Upper lobe of right lung (tissue), 1 donor: ENCODE measurements around the gene PHLPP1. TPM values are rescaled to one million over a fixed set of nuclear protein-coding genes. Genes with fewer than 3 reads are reported as not detected.

ENCODE experiments used
- ATAC-seq: fragments of 200-7000 bp; cut with Tn5 transposase; one replicate; pipeline ENCODE4 v1.9.1; 2020; ENCODE audit warnings: mild to moderate bottlenecking, moderate library complexity
- DNase-seq: peaks from one replicate; pipeline ENCODE4 v3.0.0-alpha.2; 2020
- H3K27ac ChIP-seq: fragments of 200-600 bp; one replicate; pipeline ENCODE4 v1.8.0; 2022
- H3K27me3 ChIP-seq: fragments of 200-600 bp; one replicate; pipeline ENCODE4 v1.8.0; 2022; ENCODE audit warnings: mild to moderate bottlenecking
- H3K36me3 ChIP-seq: fragments of 200-600 bp; one replicate; pipeline ENCODE4 v1.8.0; 2022
- H3K4me1 ChIP-seq: fragments of 200-600 bp; one replicate; pipeline ENCODE4 v1.8.0; 2022
- H3K4me3 ChIP-seq: fragments of 200-600 bp; one replicate; pipeline ENCODE4 v1.8.0; 2022; ENCODE audit warnings: mild to moderate bottlenecking
- H3K9me3 ChIP-seq: fragments of 200-600 bp; one replicate; pipeline ENCODE4 v1.8.0; 2022
- intact Hi-C: fragments of 100-400 bp; cut with DNase I; formaldehyde crosslinking; loops from one replicate; pipeline ENCODE4 v1.11.0; 2022
- total RNA-seq: library from RNA; stranded (reverse); fragmentation: NEBNext Ultra II Directional; extraction: Animal tissue kit (Norgen Biotek cat#: 25700); gene quantifications from one replicate; pipeline ENCODE4 v1.2.1, GENCODE V29; 2021
- TF ChIP-seq, protein P1 (sequence below): fragments of 200-600 bp; IDR thresholded peaks from one replicate; pipeline ENCODE4 v1.8.0; 2022; ENCODE audit warnings: antibody characterized with exemption
- donor health status: DM: no; HTN: yes; CAD: no; lungs with severe emphysema.

Gene PHLPP1
- total RNA-seq, 1 donor from 2014 or later, result 11.9 TPM

DNA sequence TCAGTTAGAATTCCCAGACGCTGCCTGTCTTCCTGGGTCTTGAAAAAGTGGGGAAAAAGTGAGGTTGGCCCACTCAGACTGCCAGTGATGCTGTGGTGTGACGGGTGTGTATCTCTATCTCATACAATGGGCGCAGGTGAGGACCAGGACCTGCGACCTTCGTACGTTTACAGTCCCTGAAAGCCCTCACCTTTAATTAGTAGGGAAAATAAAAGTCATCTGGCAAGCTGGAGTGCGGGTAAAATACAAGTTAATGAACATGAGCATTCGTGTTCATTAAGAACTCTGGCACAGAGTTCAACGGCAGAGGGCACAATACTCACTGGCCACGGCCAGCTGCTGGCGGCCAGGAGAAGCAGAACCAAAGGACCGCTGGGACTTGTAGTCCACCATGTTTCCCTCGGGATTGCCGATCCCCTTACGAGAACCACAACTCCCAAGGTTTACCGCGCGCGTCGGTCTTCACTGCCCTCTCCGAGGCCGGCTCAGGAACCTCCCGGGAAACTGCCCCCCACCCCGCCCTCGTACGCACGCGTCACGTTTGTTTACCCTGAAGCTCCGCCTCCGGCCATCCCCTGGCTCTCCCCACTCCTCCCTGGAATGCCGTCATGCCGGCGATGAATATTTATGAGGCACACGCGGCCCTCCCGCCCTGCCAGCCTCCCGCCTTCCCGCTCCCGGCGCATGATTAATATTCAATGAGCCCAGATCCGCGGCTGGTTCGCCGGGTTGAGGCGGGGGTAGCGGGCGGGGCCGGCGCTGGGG is 488 bp upstream of the PHLPP1 start:
- DNase-seq (peak; percentile 100), ATAC-seq (peak; percentile 97)
- Histone ChIP-seq H3K4me3 (peak overlapping the region; percentile 66), H3K4me1 (peaks cover 22% of the 10 kb centered on the region), H3K27me3 (no peaks in the 10 kb centered on the region), H3K27ac (peak overlapping the region; percentile 86), H3K36me3 (no peaks in the 10 kb centered on the region), H3K9me3 (no peaks in the 10 kb centered on the region)
- TF ChIP-seq, protein P1, sequence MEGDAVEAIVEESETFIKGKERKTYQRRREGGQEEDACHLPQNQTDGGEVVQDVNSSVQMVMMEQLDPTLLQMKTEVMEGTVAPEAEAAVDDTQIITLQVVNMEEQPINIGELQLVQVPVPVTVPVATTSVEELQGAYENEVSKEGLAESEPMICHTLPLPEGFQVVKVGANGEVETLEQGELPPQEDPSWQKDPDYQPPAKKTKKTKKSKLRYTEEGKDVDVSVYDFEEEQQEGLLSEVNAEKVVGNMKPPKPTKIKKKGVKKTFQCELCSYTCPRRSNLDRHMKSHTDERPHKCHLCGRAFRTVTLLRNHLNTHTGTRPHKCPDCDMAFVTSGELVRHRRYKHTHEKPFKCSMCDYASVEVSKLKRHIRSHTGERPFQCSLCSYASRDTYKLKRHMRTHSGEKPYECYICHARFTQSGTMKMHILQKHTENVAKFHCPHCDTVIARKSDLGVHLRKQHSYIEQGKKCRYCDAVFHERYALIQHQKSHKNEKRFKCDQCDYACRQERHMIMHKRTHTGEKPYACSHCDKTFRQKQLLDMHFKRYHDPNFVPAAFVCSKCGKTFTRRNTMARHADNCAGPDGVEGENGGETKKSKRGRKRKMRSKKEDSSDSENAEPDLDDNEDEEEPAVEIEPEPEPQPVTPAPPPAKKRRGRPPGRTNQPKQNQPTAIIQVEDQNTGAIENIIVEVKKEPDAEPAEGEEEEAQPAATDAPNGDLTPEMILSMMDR, result peak; percentile 78
- intact Hi-C loops, result no loop called here

GRCh38 chr18:62715759-62716615 is 646 bp downstream of the PHLPP1 start:
- Histone ChIP-seq H3K4me3 (peak overlapping the region; percentile 69), H3K36me3 (no peaks in the 10 kb centered on the region)
- ATAC-seq, result peak; percentile 24

GRCh38 chr18:62716619-62717168 is 1.4 kb downstream of the PHLPP1 start:
- Histone ChIP-seq H3K27me3 (no peaks in the 10 kb centered on the region), H3K36me3 (no peaks in the 10 kb centered on the region), H3K9me3 (no peaks in the 10 kb centered on the region), H3K4me3 (peak overlapping the region; percentile 69), H3K27ac (peak overlapping the region; percentile 52), H3K4me1 (peaks cover 22% of the 10 kb centered on the region)
- TF ChIP-seq, protein P1, result peak; percentile 15
- intact Hi-C loops, result no loop called here
- ATAC-seq (no peak), DNase-seq (peak; percentile 77)

More at GRCh38 chr18:62715759-62716615, 646 bp downstream of the PHLPP1 start:
- TF ChIP-seq, protein P1, result no peak
- H3K27ac ChIP-seq, result peak overlapping the region; percentile 86
- peak; percentile 85 for DNase-seq
- intact Hi-C loops, result no loop called here
- no peaks in the 10 kb centered on the region for H3K9me3 ChIP-seq
- peaks cover 22% of the 10 kb centered on the region for H3K4me1 ChIP-seq
- no peaks in the 10 kb centered on the region for H3K27me3 ChIP-seq

- Histone ChIP-seq H3K36me3 (no peaks in the 10 kb centered on the region), H3K4me3 (peak overlapping the region; percentile 69), H3K27me3 (no peaks in the 10 kb centered on the region), H3K9me3 (no peaks in the 10 kb centered on the region), H3K4me1 (peaks cover 22% of the 10 kb centered on the region), H3K27ac (peak overlapping the region; percentile 52)
- ATAC-seq (no peak), DNase-seq (no peak)
- TF ChIP-seq, protein P1, result no peak
- intact Hi-C loops, result no loop called here
These were observed 2.0 kb downstream of the PHLPP1 start for GRCh38 chr18:62717169-62717924.
